Measurements from ENCODE around the gene LYVE1. TPM values are rescaled to one million over a fixed set of nuclear protein-coding genes. Genes with fewer than 3 reads are reported as not detected.

Gene LYVE1
- total and polyA plus RNA-seq, 2 donors (not counting 1 experiment from before 2014, with no cell fraction given), result not detected

GRCh38 chr11:10511181-10511621 is 57.3 kb downstream of the LYVE1 start:
- intact Hi-C loops (cut with micrococcal nuclease), result no loop called here
- ChIA-PET CTCF (interaction anchor here (1.1 to 8.7 kb wide), 6 partner anchors 8 to 143 kb away, joined by 3 to 71 read pairs (median 7); partner anchors contain the start of gene RNF141), POLR2A (no interaction called here)
- no peaks in the 10 kb centered on the region for H3K4me1 ChIP-seq (ENCODE audit: control insufficient read depth in 2 of 2, insufficient read depth in 2 of 2, low read length in 2 of 2)
- TF ChIP-seq CTCF (IDR thresholded peaks at IDR 0.05), result no peak
- TF ChIP-seq EZH2 (IDR thresholded peaks at IDR 0.05; ENCODE audit: borderline replicate concordance, insufficient read depth, low read depth, low read length, poor library complexity, severe bottlenecking), result no peak
- ATAC-seq (ENCODE audit: low read depth), result no peak
- Mint-ChIP-seq H3K27ac (peak overlapping the region; percentile 51), H3K9me3 (ENCODE audit: insufficient read depth) (no peaks in the 10 kb centered on the region), H3K27me3 (no peaks in the 10 kb centered on the region), H3K4me1 (peaks cover 13% of the 10 kb centered on the region), H3K4me3 (no peak overlapping the region)
- H3K4me3 ChIP-seq (ENCODE audit: control extremely low read depth in 1 of 5, extremely low read depth in 1 of 5, insufficient read depth in 1 of 5, low read depth in 2 of 5, low read length in 4 of 5), result no peak overlapping the region
- no peak for DNase-seq
- H3K27me3 ChIP-seq (replicated peaks in 1 of 4; ENCODE audit: control extremely low read depth in 1 of 4, control insufficient read depth in 3 of 4, insufficient read depth in 4 of 4, low read length in 3 of 4), result no peaks in the 10 kb centered on the region
- no peaks in the 10 kb centered on the region for H4K20me1 ChIP-seq (ENCODE audit: control insufficient read depth, insufficient read depth, low read length, poor library complexity, severe bottlenecking)
- peaks cover 13 to 41% of the 10 kb centered on the region in 2 experiments for H3K36me3 ChIP-seq (replicated peaks in 1 of 2; ENCODE audit: control extremely low read depth in 1 of 2, control insufficient read depth in 1 of 2, extremely low read depth in 1 of 2, insufficient read depth in 2 of 2, low read length in 1 of 2)
- H3K27ac ChIP-seq (ENCODE audit: low read length in 2 of 2), result no peak overlapping the region
- H3K4me2 ChIP-seq (replicated peaks; ENCODE audit: low read depth, low read length, poor library complexity, severe bottlenecking), result no peak overlapping the region
- WGBS (ENCODE audit: insufficient coverage), result 95% methylated on average over 4 of the region's 10 CpGs
- peaks cover 3% of the 10 kb centered on the region for H3K79me2 ChIP-seq (ENCODE audit: control insufficient read depth, insufficient read depth, low read length)
- H3K9me3 ChIP-seq (ENCODE audit: control extremely low read depth in 1 of 3, control insufficient read depth in 2 of 3, insufficient read depth in 1 of 3, low read length in 2 of 3), result no peaks in the 10 kb centered on the region
- H2AFZ ChIP-seq (ENCODE audit: insufficient read depth, low read depth, low read length, poor library complexity, severe bottlenecking), result no peak overlapping the region
- no peak overlapping the region for H3K9ac ChIP-seq (ENCODE audit: low read length)

Other genes starting within 250 kb of the LYVE1 start
- gene AMPD3, start 113.4 kb downstream of the LYVE1 start, total RNA-seq, result 82.4 and 85.5 TPM in 2 replicates
- 40.1 and 48.3 TPM in 2 replicates for gene AMPD3, start 113.4 kb downstream of the LYVE1 start, polyA plus RNA-seq
- gene RNF141, start 27.5 kb downstream of the LYVE1 start, total RNA-seq, result 48.2 and 49.1 TPM in 2 replicates
- gene RNF141, start 27.5 kb downstream of the LYVE1 start, polyA plus RNA-seq, result 23.3 and 27.0 TPM in 2 replicates
- gene IRAG1, start 125.1 kb upstream of the LYVE1 start, total RNA-seq, result 0.32 and 0.58 TPM in 2 replicates
- 0.27 and 0.49 TPM in 2 replicates for gene IRAG1, start 125.1 kb upstream of the LYVE1 start, polyA plus RNA-seq
- 46.7 and 52.0 TPM in 2 replicates for gene CTR9, start 182.6 kb upstream of the LYVE1 start, total RNA-seq
- 8.4 and 9.0 TPM in 2 replicates for gene CTR9, start 182.6 kb upstream of the LYVE1 start, polyA plus RNA-seq
- gene EIF4G2, start 240.3 kb upstream of the LYVE1 start, total RNA-seq, result 530 and 592 TPM in 2 replicates
- gene EIF4G2, start 240.3 kb upstream of the LYVE1 start, polyA plus RNA-seq, result 275 and 309 TPM in 2 replicates

Data from B cell (primary cell).